ENCODE measurements around the gene MFSD12.

DNA sequence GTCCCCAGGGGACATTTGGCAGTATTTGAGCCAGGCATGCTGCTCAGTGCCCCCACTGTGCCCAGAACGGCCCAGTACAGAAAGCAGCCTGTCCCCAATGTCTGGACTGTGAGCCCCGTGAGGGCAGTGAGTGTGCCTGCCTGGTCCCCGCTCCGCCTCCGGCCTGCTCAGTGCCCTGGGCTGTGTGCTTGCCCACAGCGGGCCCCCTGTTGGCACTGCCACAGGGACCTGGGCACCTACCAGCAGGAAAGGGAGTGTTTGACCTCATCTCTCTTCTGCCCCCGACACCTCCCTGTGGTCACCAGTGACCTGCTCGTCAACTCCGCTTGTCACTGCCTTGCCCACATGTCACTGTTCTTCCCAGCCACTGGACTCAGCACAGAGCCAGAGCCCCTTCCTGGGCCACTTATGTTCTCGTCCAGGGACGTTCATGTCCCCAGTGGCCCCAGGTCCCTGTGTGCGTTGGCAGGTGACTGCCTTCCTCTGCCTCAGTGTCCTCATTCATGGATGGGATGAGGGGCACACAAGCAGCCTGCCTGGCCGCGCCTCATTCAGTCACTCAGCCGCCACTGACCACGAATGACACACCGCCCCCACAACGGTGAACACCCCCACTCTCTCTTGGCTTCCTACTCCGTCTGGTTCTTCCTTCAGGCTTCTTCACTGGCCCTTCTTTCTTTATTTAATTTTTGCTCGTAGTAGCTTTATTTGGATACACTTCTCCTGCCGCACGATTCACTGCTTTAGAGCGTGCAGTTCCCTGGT, 48.4 kb downstream of the MFSD12 start:
- TF ChIP-seq, protein P1, sequence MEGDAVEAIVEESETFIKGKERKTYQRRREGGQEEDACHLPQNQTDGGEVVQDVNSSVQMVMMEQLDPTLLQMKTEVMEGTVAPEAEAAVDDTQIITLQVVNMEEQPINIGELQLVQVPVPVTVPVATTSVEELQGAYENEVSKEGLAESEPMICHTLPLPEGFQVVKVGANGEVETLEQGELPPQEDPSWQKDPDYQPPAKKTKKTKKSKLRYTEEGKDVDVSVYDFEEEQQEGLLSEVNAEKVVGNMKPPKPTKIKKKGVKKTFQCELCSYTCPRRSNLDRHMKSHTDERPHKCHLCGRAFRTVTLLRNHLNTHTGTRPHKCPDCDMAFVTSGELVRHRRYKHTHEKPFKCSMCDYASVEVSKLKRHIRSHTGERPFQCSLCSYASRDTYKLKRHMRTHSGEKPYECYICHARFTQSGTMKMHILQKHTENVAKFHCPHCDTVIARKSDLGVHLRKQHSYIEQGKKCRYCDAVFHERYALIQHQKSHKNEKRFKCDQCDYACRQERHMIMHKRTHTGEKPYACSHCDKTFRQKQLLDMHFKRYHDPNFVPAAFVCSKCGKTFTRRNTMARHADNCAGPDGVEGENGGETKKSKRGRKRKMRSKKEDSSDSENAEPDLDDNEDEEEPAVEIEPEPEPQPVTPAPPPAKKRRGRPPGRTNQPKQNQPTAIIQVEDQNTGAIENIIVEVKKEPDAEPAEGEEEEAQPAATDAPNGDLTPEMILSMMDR (conservative IDR thresholded peaks at IDR 0.05; ENCODE audit: low read length) = no peak
- no peak for TF ChIP-seq EZH2phosphoT487 (IDR thresholded peaks at IDR 0.05; ENCODE audit: borderline replicate concordance)

Measured in Loucy (cell line).